ENCODE results near the gene AKR7A2. TPM values are rescaled to one million over a fixed set of nuclear protein-coding genes. Genes with fewer than 3 reads are reported as not detected.
A peak's percentile ranks its signal among the peaks of the same experiment; 100 is the strongest.

The AKR7A2 gene
- total and polyA plus RNA-seq, 8 donors, result 18.7 to 108 (median 48.6) TPM; not detected in 1

GRCh38 chr1:19325368-19325957 is 13.5 kb upstream of the AKR7A2 start:
- H3K27me3 ChIP-seq, result no peaks in the 10 kb centered on the region
- intact Hi-C loops (cut with DNase I; ENCODE audit: low total_unique reads), result no loop called here
- H3K27ac ChIP-seq, result no peak overlapping the region
- H3K4me3 ChIP-seq, result no peak overlapping the region
- peaks cover 35 to 93% (median 85%) of the 10 kb centered on the region in 4 donors for H3K36me3 ChIP-seq
- no peak for DNase-seq
- TF ChIP-seq CTCF (IDR thresholded peaks at IDR 0.05) (no peak), EP300 (IDR thresholded peaks at IDR 0.05) (no peak), POLR2A (IDR thresholded peaks at IDR 0.05) (no peak), POLR2AphosphoS5 (IDR thresholded peaks at IDR 0.05) (no peak)
- no peaks in the 10 kb centered on the region for H3K4me1 ChIP-seq
- 73 to 87% (median 85%) methylated on average over 8 to 19 of the region's 19 CpGs for WGBS, 5 donors
- no peaks in the 10 kb centered on the region for H3K9me3 ChIP-seq

GRCh38 chr1:19324665-19324990 is 12.7 kb upstream of the AKR7A2 start:
- TF ChIP-seq CTCF (IDR thresholded peaks at IDR 0.05) (no peak), EP300 (IDR thresholded peaks at IDR 0.05) (no peak), POLR2A (IDR thresholded peaks at IDR 0.05) (no peak), POLR2AphosphoS5 (IDR thresholded peaks at IDR 0.05) (no peak)
- 94 to 98% (median 97%) methylated on average over 6 to 9 of the region's 9 CpGs for WGBS, 5 donors
- intact Hi-C loops (cut with DNase I; ENCODE audit: low total_unique reads), result no loop called here

GRCh38 chr1:19323987-19324664 is 12.2 kb upstream of the AKR7A2 start:
- no peak for DNase-seq
- Histone ChIP-seq H3K27ac (no peak overlapping the region), H3K27me3 (no peaks in the 10 kb centered on the region), H3K9me3 (no peaks in the 10 kb centered on the region), H3K4me1 (no peaks in the 10 kb centered on the region), H3K4me3 (no peak overlapping the region), H3K36me3 (peaks cover 34 to 91% (median 84%) of the 10 kb centered on the region in 4 donors)
- 81 to 94% (median 90%) methylated on average over 16 to 23 of the region's 23 CpGs for WGBS, 5 donors
- TF ChIP-seq CTCF (IDR thresholded peaks at IDR 0.05) (no peak), POLR2A (IDR thresholded peaks at IDR 0.05) (no peak), POLR2AphosphoS5 (IDR thresholded peaks at IDR 0.05) (no peak), EP300 (IDR thresholded peaks at IDR 0.05) (no peak)
- intact Hi-C loops (cut with DNase I; ENCODE audit: low total_unique reads), result no loop called here

More at GRCh38 chr1:19324665-19324990, 12.7 kb upstream of the AKR7A2 start:
- no peak overlapping the region for H3K4me3 ChIP-seq
- peaks cover 35 to 91% (median 84%) of the 10 kb centered on the region in 4 donors for H3K36me3 ChIP-seq
- H3K27ac ChIP-seq, result no peak overlapping the region
- no peaks in the 10 kb centered on the region for H3K27me3 ChIP-seq
- H3K9me3 ChIP-seq, result no peaks in the 10 kb centered on the region
- no peak for DNase-seq
- no peaks in the 10 kb centered on the region for H3K4me1 ChIP-seq

- TF ChIP-seq POLR2AphosphoS5 (IDR thresholded peaks at IDR 0.05), result no peak
- no peak for TF ChIP-seq POLR2A (IDR thresholded peaks at IDR 0.05)
- no peaks in the 10 kb centered on the region for H3K9me3 ChIP-seq
- WGBS, 5 donors, result 76 to 84% (median 80%) methylated on average over 10 of the region's 10 CpGs
- DNase-seq, result peak in 1 of 2 donors; percentile 1
- H3K4me3 ChIP-seq, result no peak overlapping the region
- H3K36me3 ChIP-seq, result peaks cover 24 to 90% (median 84%) of the 10 kb centered on the region in 4 donors
- intact Hi-C loops (cut with DNase I; ENCODE audit: low total_unique reads), result no loop called here
- no peaks in the 10 kb centered on the region for H3K27me3 ChIP-seq
- peaks cover 0 to 4% (median 0%) of the 10 kb centered on the region in 4 donors for H3K4me1 ChIP-seq
- H3K27ac ChIP-seq, result no peak overlapping the region
Measured at GRCh38 chr1:19322481-19322880, 10.5 kb upstream of the AKR7A2 start.

- Histone ChIP-seq H3K4me3 (no peak overlapping the region), H3K4me1 (peaks cover 0 to 12% (median 5%) of the 10 kb centered on the region in 4 donors), H3K9me3 (no peaks in the 10 kb centered on the region), H3K27ac (no peak overlapping the region), H3K36me3 (peaks cover 17 to 76% (median 73%) of the 10 kb centered on the region in 4 donors), H3K27me3 (no peaks in the 10 kb centered on the region)
- TF ChIP-seq POLR2A (IDR thresholded peaks at IDR 0.05), result no peak
- no peak for TF ChIP-seq EP300 (IDR thresholded peaks at IDR 0.05)
- no peak for TF ChIP-seq POLR2AphosphoS5 (IDR thresholded peaks at IDR 0.05)
- no peak for TF ChIP-seq CTCF (IDR thresholded peaks at IDR 0.05)
- WGBS, 5 donors, result 73 to 87% (median 78%) methylated on average over 3 of the region's 3 CpGs
- intact Hi-C loops (cut with DNase I; ENCODE audit: low total_unique reads), result no loop called here
- no peak for DNase-seq
Measured at GRCh38 chr1:19321071-19321470, 9.1 kb upstream of the AKR7A2 start.
